HUDEP-2 (cell line): ENCODE measurements around the gene TXNDC11.

Experiments used
- DNase-seq, 76 experiments: peaks; one replicate each; lab custom pipeline; 2025; ENCODE audit not compliant: unreplicated experiment in 76 of 76; lab: John Stamatoyannopoulos, UW

The TXNDC11 gene

DNA sequence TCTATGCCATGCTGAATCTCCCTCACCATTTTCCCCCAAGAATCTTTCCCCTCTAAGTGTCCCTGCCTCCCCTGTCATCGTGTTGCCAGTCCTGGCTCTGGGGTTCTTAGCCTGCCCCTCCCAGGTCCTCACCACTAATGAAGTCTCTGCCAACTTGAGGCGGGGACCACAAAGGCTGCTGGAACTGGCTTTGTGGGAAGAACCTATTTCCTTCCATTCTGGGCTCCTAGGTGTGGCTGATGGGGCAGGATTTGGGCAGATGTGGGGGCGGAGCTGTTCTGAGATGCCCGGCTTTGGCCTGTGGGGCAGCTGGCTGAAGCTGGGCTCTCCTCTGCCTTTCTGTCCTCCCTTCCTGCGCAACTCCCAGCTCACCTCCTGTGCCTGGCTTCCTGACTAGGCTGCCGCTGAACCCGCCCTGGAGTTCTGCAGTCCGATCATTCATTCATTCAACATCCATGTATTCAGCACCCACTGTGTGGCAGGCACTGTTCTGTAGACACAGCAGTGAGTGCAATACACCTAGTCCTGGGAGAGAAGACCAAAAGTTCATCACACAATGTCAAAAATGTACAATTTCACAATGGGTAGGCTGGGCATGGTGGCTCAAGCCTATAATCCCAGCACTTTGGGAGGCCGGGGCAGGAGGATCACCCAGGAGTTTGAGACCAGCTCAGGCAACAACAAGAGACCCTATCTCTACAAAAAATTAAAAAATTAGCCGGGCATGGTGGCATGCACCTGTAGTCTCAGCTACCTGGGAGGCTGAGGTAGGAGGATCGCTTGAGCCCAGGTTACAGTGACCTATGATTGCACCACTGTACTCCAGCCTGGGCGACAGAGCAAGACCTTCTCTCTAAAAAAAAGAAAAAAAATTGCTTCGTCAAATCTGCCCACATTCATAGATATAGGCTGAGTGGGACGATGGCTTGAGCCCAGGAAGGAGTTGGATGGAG lies 76.3 kb downstream of the TXNDC11 start:
- no peak for DNase-seq

DNA sequence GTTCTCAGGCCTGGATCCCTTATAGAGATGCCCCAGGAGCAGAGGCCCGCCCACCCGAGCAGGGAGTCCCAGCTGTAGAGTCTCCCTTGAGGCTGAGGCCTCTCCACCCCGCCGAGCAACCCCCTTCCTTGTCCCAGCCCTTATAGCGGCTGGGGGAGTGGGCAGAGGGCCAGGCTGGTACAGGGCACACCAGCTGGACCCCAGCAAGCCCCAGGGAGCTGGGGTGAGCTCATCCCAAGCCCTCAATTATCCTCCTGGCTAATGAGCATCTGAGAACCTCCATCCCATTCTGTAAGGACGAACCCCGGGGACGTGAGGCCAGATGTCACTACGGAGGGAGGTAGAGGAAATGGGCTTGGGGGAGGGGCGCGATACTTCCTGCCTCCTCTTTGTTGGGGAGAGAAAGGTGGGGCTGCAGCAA lies 77.6 kb downstream of the TXNDC11 start:
- DNase-seq: no peak

DNA sequence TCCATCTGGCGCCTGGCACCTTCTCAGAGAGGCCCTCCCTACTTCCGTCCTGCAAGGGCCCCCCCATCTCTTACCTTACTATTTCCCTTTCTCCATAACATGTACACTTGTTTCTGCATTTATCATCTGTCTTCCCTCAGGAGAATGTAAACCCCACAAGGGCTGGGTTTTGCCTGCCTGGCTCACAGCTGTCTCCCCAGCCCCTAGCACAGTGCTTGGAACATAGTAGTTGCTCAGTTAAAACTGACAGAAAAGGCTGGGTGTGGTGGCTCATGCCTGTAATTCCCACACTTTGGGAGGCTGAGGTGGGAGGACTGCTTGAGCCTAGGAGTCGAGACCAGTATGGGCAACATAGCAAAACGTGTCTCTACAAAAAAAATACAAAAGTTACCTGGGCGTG lies 80.1 kb downstream of the TXNDC11 start:
- no peak for DNase-seq

GRCh38 chr16:11660565-11660964 lies 82.1 kb downstream of the TXNDC11 start:
- DNase-seq: no peak

DNA sequence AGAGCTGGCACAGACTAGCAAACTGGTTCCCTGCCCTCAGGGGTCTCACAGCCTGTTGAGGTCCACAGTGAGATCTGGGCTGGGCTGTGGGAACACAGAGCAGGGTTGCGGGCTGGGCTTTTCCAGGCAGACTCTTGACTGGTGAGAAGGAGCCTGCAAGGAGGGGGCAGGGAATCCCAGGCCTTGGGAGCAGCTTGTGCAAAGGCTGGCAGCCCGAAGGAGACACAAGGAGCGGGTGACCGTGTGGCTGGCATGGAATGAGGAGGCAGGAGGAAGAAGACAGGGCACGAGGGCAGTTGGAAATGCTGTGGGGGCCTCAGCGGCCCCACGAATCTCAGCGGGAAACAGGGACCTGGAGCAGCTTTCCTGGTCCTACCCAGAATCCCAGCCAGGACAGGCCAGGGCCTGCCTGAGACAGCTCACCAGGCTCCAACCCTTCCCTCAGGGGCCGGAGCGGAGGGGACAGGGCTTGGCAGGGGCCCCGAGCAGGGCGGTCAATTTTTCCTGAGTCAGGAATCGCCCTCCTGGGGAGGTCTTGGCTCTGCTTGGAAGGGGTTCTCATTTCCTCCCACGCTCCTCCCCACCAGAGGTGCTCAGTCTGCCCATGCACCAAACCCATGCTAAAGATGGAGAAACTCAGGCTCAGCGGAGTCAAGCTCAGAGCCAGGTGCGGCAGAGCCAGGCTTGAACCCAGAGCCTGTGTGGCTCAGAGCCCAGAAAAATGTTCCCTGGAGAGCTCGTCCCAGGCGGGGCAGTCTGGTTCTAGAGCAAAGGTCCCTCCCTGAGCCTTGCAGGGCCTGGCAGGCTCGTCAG lies 83.6 kb downstream of the TXNDC11 start:
- no peak for DNase-seq

DNA sequence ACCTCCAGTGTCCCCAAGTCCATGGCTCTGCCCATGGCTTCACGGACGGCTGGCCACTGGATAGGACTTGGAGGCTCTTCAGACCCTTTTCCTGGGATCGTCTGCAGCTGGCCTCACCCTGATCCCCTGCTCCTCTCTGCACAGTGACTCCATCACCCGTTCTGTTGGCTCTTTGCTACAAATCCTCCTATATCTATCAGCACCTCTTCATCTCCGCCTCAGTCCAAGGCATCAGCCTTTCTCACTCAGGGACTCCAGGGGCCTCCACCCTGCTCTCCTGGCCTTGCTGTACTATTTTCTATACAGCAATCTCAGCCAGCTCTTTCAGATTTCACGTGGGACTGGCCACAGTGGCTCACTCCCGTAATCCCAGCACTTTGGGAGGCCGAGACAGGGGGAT lies 85.1 kb downstream of the TXNDC11 start:
- no peak for DNase-seq

GRCh38 chr16:11655655-11656054 lies 87.0 kb downstream of the TXNDC11 start:
- DNase-seq: no peak

DNA sequence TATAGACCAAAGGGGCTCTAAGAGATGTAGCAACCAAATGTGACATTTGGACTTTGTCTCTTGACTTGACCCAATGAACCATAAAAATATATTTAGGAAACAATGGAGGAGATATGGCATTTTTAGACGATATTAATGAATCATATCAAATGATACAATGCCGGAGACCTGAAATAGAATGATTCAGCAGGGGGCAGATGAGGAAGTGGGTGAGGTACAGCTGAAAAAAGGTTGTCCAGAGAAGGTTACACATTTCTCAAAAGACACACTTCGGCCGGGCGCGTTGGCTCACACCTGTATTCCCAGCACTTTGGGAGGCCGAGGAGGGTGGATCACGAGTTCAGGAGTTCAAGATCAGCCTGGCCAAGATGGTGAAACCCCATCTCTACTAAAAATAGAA lies 90.9 kb downstream of the TXNDC11 start:
- no peak for DNase-seq

GRCh38 chr16:11650641-11651591 lies 91.7 kb downstream of the TXNDC11 start:
- no peak for DNase-seq

GRCh38 chr16:11649276-11649675 lies 93.4 kb downstream of the TXNDC11 start:
- DNase-seq: no peak

DNA sequence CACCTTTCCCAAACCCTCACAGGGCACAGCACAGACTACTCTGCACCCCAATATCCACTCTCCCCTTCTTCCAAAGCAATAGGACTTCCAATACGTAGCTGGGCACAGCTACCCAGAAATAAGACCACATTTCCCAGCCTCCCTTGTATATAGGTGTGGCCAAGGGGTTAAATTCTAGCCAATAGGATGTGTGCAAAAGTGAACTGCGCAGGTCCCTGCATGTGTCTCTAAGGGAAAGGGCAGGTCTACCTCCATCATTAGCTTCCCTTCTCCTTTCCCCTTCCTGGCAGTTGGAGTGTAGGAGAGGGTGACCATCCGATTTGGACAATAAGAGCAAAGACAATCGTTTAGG lies 99.9 kb downstream of the TXNDC11 start:
- DNase-seq: no peak

- peak in 15 of 76 experiments; percentile 4 to 44 (median 20) for DNase-seq
Observed at GRCh38 chr16:11640987-11641817, 101.5 kb downstream of the TXNDC11 start.

DNA sequence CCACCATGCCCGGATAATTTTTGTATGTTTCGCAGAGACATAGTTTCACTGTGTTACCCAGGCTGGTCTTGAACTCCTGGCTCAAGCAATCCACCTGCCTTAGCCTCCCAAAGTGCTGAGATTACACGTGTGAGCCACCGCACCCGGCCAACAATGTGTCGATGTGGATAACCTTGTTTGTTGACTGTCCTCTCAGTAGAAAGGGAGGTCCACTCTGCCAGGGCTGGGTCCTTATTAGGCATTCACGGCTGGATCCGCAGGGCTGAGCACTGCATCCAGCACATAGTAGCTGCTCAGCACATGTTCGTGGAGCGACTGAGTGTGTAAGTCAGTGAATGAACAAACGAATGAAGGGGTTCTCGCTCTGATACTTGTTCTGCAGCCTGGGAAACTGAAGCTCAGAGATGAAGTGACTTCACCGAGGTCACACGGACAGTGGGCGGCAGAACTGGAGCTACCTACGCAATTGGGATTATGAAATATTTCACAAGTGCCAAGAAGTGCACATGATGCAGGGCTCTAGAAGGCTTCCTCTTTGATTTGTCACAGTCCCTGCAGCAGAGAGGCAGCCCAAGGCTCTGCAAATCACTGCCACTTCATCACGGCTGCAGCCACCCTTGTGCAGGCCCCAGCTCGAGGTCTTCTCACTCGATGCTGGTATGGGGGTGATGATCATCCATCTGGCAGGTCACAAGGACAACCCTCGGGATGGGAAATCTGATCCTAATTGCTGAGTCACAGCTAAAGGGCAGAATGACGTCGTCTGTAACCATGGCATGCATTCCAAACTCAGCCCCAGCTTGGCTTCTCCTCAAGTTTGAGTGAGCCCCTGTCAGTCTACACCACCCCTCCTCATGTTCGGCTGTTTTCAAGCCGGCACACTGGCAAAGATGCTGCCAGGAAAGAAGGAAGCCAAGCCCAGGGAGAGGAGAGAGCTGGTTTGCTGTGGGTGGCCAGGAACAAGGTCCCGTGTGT lies 102.4 kb downstream of the TXNDC11 start:
- DNase-seq: peak in 37 of 76 experiments; percentile 4 to 61 (median 26)

DNA sequence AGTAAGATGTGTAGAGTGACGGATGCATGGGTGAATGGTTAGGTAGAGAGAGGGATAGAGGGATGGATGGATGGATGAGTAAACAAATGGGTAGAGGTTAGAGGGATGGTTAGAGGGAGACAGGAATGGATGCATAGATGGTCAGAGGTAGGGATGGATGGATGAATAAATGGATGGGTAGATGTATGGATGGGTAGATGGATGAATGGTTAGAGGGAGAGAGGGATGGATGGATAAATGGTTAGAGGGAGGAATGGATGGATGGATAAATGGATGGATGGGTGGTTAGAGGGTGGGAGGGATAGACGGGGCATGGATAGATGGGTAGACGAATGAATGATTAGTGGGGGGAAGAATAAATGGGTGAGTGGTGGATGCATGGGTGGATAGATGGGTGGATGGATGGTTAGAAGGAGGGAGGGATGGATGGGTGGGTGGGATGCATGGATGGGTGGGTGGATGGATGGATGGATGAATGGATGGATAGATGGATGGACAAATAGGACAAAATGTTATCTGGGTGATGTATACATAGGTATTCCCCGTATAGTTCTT lies 103.6 kb downstream of the TXNDC11 start:
- DNase-seq: no peak

GRCh38 chr16:11638140-11638539 lies 104.5 kb downstream of the TXNDC11 start:
- no peak for DNase-seq

- no peak for DNase-seq
Observed at GRCh38 chr16:11637320-11637719, 105.3 kb downstream of the TXNDC11 start.

DNA sequence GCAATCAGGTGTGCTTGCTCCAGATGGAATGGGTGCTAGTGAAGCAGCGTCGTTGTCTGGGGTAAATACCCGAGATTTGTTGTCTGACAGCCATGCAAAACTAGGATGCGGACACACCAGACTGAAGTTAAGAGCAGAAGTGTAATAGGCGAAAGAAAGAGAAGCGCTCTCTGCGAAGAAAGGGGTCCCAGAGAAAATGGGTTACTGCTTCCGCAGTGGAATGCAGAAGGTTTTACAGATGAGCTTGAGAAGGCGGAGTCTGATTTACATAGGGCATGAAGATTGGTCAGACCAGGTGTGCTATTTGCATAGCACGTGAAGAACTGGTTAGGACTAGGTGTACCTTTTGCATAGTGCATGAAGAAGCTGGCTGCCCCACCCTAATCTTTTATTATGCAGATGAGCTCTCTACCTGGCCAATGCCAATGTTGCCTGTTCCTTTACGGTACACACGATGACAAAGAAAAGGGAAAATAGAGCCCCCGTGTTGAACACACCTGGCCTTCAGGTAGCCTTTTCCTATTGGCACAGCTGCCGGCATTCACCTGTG lies 106.4 kb downstream of the TXNDC11 start:
- DNase-seq: no peak

DNA sequence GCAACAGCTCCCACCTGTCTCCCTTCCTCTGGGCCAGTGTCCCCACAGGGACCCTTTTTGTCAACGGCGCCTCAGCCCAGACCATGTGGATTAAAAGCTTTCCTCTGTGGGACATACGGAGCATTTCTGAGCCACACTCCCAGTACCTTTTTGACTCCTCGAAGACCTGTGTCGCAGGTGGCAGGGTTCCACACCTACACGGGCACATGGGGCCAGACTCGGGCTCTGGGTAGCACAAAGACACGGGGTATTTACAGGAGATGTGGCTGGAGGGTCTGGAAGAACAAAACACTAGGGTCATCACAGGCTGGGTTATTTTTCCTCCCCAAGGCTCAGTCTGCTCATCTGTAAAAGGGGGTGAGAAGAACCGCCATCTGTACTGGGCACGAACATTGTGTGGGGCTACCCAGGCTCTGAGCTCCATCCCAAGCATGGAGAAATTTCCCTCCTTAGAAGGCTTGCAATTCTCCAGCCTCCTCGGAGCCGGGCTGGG lies 106.9 kb downstream of the TXNDC11 start:
- no peak for DNase-seq
